Suprapubic skin (tissue), 4 donors: ENCODE results near the gene TMEM203. TPM values are rescaled to one million over a fixed set of nuclear protein-coding genes. Genes with fewer than 3 reads are reported as not detected.

ENCODE experiments used
- DNase-seq, 2 donors: peaks; one replicate each; pipeline ENCODE4 v3.0.0-alpha.2; 2019; ENCODE audit warnings: low spot score in 2 of 2
- H3K27ac ChIP-seq: fragments of 200-600 bp; sonication (generic); one replicate; pipeline ENCODE4 v1.5.1; 2019
- H3K27me3 ChIP-seq: fragments of 200-600 bp; sonication (generic); one replicate; pipeline ENCODE4 v1.5.1; 2019
- H3K36me3 ChIP-seq: fragments of 200-600 bp; sonication (generic); one replicate; pipeline ENCODE4 v1.5.1; 2019
- H3K4me1 ChIP-seq: fragments of 200-600 bp; sonication (generic); one replicate; pipeline ENCODE4 v1.5.1; 2019
- H3K4me3 ChIP-seq: fragments of 200-600 bp; sonication (generic); one replicate; pipeline ENCODE4 v1.5.1; 2019; ENCODE audit warnings: mild to moderate bottlenecking
- H3K9me3 ChIP-seq: fragments of 200-600 bp; sonication (generic); one replicate; pipeline ENCODE4 v1.5.1; 2019
- EP300 ChIP-seq: sonication (generic); formaldehyde crosslinking; IDR thresholded peaks from one replicate; pipeline ENCODE4 v1.6.1; 2017; ENCODE audit warnings: antibody characterized with exemption
- POLR2A ChIP-seq, 2 donors: fragments of 450-650 bp; IDR thresholded peaks; one replicate each; pipeline ENCODE4 v1.6.1; 2017; ENCODE audit warnings: antibody characterized with exemption in 2 of 2, mild to moderate bottlenecking in 2 of 2, moderate library complexity in 2 of 2
- POLR2AphosphoS5 ChIP-seq, 3 donors: sonication (generic); formaldehyde crosslinking; IDR thresholded peaks; one replicate each; pipeline ENCODE4 v1.6.1; 2017; ENCODE audit warnings: antibody characterized with exemption in 3 of 3
- WGBS: methylation state at CpG from one replicate; pipeline ENCODE4 v1.1.5; 2018; 5-methylcytosine and 5-hydroxymethylcytosine counted together
- total RNA-seq, 4 donors: library from RNA; depleted of rRNA; stranded (reverse); fragments of >200 nt; gene quantifications; one replicate each; pipeline ENCODE4 v1.1.0, GENCODE V29; 2016
- TF ChIP-seq, protein P1 (sequence below), 2 donors: fragments of 200-600 bp in 1 of 2; fragments of 450-650 bp in 1 of 2; sonication (generic) in 1 of 2; IDR thresholded peaks; one replicate each; pipeline ENCODE4 v1.5.1; 2016 to 2019; ENCODE audit warnings: antibody characterized with exemption in 2 of 2, mild to moderate bottlenecking in 1 of 2, moderate library complexity in 1 of 2

The TMEM203 gene
- total RNA-seq, 4 donors from 2014 or later = 25.0 to 52.4 (median 40.8) TPM

DNA sequence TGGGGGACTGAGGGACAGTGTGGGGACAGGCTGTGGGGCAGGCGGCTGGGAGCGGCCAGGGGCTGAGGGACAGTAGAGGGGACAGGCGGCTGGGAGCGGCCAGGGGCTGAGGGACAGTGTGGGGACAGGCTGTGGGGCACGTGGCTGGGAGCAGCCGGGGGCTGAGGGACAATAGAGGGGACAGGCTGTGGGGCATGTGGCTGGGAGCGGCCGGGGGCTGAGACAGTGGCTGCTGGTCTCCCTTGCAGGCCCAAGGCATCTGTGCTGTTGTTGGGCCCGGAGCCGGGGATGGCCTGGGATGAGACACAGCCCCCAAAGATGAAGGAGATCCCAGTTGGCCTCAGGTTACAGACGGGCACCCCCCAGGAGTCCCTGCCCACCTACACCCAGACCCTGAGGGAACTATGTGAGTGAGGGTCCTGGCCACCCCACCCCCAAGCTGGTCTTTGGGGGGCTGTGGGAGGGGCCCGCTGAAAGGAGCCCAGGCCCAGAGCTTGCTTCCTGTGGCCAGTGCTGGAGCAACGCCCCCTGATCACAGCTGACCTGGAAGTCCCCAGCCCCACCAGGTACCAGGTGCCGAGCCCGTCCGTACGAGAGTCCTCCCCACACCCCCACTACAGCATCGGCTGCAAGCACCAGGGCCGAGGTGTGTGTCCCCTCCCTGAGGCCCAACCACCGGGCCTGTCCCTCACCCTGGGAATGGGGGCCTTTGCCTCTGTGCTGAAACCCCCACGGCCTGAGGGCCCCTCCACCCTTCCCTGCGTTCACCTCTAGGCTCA is 46.2 kb upstream of the TMEM203 start:
- H3K4me1 ChIP-seq = peaks cover 23% of the 10 kb centered on the region
- H3K9me3 ChIP-seq = no peaks in the 10 kb centered on the region
- no peak overlapping the region for H3K4me3 ChIP-seq
- peaks cover 2% of the 10 kb centered on the region for H3K36me3 ChIP-seq
- TF ChIP-seq, protein P1, sequence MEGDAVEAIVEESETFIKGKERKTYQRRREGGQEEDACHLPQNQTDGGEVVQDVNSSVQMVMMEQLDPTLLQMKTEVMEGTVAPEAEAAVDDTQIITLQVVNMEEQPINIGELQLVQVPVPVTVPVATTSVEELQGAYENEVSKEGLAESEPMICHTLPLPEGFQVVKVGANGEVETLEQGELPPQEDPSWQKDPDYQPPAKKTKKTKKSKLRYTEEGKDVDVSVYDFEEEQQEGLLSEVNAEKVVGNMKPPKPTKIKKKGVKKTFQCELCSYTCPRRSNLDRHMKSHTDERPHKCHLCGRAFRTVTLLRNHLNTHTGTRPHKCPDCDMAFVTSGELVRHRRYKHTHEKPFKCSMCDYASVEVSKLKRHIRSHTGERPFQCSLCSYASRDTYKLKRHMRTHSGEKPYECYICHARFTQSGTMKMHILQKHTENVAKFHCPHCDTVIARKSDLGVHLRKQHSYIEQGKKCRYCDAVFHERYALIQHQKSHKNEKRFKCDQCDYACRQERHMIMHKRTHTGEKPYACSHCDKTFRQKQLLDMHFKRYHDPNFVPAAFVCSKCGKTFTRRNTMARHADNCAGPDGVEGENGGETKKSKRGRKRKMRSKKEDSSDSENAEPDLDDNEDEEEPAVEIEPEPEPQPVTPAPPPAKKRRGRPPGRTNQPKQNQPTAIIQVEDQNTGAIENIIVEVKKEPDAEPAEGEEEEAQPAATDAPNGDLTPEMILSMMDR (IDR thresholded peaks at IDR 0.05) = no peak
- no peak for TF ChIP-seq POLR2AphosphoS5 (IDR thresholded peaks at IDR 0.05)
- no peak for TF ChIP-seq EP300
- no peak for TF ChIP-seq POLR2A (IDR thresholded peaks at IDR 0.05)
- WGBS = 88% methylated on average over 19 of the region's 22 CpGs
- H3K27me3 ChIP-seq = no peaks in the 10 kb centered on the region
- no peak for DNase-seq
- H3K27ac ChIP-seq = no peak overlapping the region

DNA sequence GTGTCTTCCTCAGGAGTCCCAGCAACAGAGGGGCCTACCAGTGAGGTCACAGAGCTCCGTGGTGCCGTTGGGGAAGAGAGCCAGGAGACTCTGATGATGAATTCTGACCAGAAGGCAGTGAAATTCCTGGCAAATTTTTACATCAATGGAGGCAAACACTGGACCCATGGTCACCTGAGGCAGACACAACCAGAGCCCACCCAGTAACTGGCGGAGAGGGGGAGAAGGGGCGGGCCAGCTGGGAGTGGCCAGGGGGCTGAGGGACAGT is 45.7 kb upstream of the TMEM203 start, which contains the start of gene STPG3:
STPG3 (plus strand) TSS at position 93 of the 268 bp plus-strand sequence; CDS start at position 94, 1 bp downstream.
- WGBS = 62% methylated on average over 4 of the region's 4 CpGs
- Histone ChIP-seq H3K9me3 (no peaks in the 10 kb centered on the region), H3K4me3 (no peak within 1 kb of the TSS), H3K27me3 (no peaks in the 10 kb centered on the region), H3K4me1 (peaks cover 18% of the 10 kb centered on the region), H3K36me3 (no peaks in the 10 kb centered on the region), H3K27ac (no peak within 1 kb of the TSS)
- DNase-seq = no peak
- no peak for TF ChIP-seq EP300
- TF ChIP-seq, protein P1 (IDR thresholded peaks at IDR 0.05) = no peak

DNA sequence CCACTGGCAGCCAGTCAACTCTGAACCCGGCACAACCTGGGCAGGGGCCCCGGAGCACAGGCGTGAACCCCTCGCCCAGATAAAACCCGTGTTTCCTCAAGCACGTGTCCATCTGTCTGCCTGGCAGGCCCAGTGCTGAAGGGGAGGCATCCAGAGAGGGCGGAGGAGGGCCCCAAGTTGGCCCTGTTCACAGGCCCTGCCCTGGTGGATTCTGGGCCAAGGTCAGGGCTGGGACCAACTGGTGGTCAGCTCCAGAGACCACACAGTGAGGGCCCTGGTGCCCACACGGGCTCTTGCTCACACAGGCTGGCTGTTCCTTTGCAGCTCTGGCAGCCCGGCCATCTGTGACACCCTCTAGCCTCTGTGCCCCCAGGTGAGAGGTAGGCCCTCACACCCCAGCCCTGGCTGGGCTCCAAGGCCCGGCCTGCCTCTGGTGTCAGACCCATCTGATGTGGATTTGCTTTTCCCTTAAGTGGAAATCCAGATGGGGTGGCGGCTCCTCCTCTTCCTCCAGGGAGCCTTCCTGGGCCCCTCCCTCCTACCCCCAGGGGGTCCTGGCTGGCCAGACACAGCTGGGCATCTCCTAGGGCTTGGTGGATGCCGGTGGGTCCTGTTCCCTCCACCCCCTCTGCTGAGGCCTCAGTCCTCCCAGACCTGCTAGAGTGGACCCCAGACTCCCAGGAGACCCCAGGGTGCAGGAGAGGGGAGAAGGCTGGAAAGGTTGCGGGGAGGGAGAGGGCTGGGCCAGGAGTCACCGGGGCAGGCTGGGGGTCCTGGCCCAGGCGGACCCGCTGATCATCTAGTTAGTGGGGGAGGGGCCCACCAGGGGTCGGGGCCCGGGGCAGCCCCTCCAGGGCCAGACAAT is 45.1 kb upstream of the TMEM203 start:
- 61% methylated on average over 5 of the region's 18 CpGs for WGBS
- Histone ChIP-seq H3K36me3 (no peaks in the 10 kb centered on the region), H3K27me3 (no peaks in the 10 kb centered on the region), H3K27ac (no peak overlapping the region), H3K9me3 (no peaks in the 10 kb centered on the region), H3K4me3 (no peak overlapping the region), H3K4me1 (peaks cover 15% of the 10 kb centered on the region)
- DNase-seq = no peak
- TF ChIP-seq, protein P1 (IDR thresholded peaks at IDR 0.05) = no peak
- TF ChIP-seq EP300 (no peak), POLR2A (IDR thresholded peaks at IDR 0.05) (no peak), POLR2AphosphoS5 (IDR thresholded peaks at IDR 0.05) (no peak)

DNA sequence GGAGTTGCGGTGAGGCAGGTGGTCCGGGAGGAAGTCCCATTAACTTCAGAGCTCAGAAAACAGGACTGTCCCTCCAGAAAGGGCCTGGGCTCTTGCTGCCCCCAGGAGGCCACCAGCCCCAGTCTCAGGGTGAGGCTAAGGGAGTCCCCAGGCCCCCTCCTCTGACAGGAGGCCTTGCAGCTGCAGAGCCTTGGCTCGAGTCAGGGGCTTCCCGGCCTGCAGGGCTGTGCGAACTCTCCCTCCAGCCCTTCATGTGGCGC is 42.4 kb upstream of the TMEM203 start:
- Histone ChIP-seq H3K9me3 (no peaks in the 10 kb centered on the region), H3K4me1 (peaks cover 29% of the 10 kb centered on the region), H3K4me3 (no peak overlapping the region), H3K27me3 (no peaks in the 10 kb centered on the region), H3K36me3 (peaks cover 5% of the 10 kb centered on the region), H3K27ac (no peak overlapping the region)
- DNase-seq = no peak
- 100% methylated on average over 1 of the region's 6 CpGs for WGBS
- TF ChIP-seq EP300 (no peak), POLR2AphosphoS5 (IDR thresholded peaks at IDR 0.05) (no peak), POLR2A (IDR thresholded peaks at IDR 0.05) (no peak)
- TF ChIP-seq, protein P1 (IDR thresholded peaks at IDR 0.05) = no peak

DNA sequence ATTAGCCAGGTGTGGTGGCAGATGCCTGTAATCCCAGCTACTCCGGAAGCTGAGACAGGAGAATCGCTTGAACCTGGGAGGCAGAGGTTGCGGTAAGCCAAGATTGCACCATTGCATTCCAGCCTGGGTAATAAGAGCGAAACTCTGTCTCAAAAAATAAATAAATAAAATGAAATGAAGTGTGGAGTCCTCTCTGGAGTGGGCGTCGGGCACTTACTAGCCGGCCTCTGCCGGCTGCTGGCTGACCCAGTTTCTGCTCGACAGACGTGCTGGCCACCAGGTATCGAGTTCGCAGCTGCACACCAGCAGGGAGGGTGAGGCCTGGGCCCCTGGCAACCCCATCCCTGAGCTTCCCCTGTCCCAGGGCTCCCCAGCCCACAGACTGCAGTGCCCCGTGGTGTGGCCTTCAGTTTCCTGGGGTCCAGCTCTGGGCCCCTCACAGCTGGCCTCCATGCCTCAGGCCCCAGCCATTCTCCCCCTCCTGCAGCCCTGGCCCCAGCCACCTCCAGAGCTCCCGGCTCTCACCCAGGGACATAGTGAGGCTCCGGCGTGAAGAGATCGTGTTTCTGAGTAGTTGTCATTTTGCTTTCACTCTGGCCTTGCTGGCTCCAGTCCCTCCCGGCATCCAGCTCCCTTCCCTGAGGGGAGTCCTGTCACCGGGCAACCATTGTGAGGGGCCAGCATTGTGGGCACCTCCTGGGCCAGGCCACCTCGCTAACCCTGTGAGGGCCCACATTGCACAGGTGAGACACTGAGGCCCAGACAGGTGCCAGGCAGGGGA is 41.9 kb upstream of the TMEM203 start:
- Histone ChIP-seq H3K27me3 (no peaks in the 10 kb centered on the region), H3K36me3 (peaks cover 10% of the 10 kb centered on the region), H3K4me1 (peaks cover 34% of the 10 kb centered on the region), H3K27ac (no peak overlapping the region), H3K9me3 (no peaks in the 10 kb centered on the region), H3K4me3 (no peak overlapping the region)
- no peak for DNase-seq
- no peak for TF ChIP-seq POLR2AphosphoS5 (IDR thresholded peaks at IDR 0.05)
- no peak for TF ChIP-seq POLR2A (IDR thresholded peaks at IDR 0.05)
- no peak for TF ChIP-seq EP300
- TF ChIP-seq, protein P1 (IDR thresholded peaks at IDR 0.05) = no peak
- 88% methylated on average over 17 of the region's 20 CpGs for WGBS
